Activated T-helper 9 cell treated with anti-CD3 and anti-CD28 coated beads, Interleukin-2, amount 50 U/mL, for 16 hours (primary cell): ENCODE results near the gene PPP1R1B.
"Not testable (repeated sequence)": the region's sequence is repeated elsewhere in the genome, so short reads cannot be mapped to it uniquely, and the experiment has no call there.

Experiments
- DNase-seq: peaks from one replicate; pipeline ENCODE4 v3.0.0-alpha.2; 2020; ENCODE audit warnings: low read depth

Gene PPP1R1B

DNA sequence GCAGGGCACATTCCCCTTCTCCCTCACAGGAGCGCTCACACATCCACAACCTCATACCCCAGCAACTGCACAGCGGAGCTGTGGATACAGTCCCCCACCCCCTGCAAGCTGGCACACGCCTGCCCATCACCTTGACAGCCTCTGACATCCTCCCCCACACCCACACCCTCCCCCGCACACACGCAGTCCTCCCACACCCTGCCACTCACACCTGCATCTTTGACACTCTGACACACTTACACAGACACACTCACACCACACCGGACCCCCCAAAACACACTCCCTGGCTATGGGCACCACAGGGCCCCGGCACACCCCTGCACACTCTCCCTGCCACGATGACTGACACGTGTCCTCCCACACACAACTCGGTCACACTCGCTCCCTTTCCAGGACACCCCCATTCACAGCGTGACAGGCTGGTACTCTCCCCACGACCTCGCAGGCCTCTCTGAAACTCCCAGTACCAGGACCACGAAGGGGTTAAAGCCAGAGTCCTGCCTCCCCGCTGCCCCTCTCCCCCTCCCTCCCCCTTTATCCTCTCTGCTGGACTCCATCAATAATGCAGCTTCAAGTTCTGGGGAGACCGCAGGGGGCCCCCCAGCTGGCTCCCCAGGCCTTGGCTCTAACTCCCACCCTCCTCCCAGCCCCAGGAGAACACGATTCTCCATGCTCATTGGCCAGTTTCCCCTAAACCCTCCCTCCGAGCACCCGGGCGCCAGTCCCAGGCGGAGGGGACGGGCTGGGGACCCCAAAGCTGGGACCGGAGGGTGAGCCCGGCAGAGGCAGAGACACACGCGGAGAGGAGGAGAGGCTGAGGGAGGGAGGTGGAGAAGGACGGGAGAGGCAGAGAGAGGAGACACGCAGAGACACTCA is at the start of gene PPP1R1B:
Gene PPP1R1B, plus strand, starts transcription at position 782 of the 876 bp plus-strand sequence. CDS start 441 bp downstream, outside the sequence.
- DNase-seq: no peak

DNA sequence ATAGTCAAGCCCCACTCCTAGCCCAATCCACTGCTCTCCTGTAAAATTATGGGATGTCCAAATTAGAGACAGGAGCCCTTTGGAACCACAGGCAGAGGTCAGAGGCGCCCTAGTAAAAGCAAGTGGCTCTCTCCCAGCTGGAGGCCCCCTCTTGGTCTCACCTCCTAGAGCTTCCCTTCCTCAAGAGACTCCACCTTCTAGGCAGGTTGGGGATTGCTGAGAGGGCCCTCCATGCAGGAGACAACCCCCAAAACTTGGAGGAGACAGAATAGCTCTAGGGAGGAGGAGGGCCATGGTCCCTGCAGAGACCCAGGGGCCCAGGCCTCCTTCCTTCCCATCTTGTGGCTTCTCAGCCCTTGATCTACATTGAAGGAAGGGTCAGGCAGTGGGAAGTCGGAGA is 48.5 kb upstream of the PPP1R1B start:
- DNase-seq: no peak

DNA sequence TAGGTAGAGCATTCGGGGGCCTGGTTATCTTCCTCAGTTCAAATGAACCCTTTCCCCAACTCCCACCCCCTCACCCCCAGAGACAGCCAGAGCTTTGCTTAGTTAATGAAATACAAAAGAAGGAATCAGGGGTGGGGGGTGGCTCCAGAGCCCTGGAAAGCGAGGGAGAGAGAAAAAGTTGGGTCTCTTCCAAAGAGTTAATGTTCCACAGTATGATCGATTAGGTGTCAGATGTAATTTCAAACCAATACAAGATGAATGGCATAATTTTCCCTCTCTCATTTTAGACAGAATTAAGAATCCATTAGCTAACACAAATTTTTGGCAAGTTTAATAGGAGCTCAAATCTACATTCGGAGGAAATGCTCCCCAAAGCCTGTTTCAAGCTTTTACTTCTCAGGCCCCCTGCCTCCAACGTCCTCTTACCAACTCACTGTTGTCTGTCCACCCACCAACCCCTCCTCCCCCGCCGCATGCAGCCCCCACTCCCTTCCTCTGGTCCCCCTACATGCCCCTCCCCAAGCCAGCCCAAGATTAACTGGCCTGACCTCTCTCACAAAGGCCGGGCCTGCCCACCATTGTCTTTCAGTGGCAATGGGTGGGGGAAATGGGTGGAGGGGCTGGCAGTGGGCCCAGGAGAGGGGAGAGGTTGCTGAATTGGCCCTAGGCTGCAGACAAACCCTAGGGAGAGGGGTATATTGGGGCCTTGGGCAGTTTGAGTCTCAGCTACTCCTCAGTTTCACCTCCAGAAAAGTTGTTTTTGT is 47.3 kb upstream of the PPP1R1B start:
- no peak for DNase-seq

DNA sequence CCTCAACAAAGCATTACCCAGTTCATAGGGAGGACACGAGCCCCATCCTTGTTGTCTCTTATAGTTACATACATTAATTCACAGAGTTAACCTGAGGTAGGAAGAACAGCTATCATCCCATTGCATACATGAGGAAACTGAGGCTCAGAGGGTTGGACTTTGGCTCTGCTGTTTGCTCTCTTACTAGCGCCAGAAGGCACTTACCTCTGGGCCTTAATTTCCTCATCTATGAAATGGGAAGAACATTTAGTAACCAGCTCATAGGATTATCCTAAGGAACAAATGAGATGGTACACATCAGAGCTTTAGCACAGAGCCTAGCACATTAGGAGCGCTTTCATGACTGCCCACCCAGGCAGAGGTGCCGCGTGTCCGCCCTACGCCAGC is 46.7 kb upstream of the PPP1R1B start:
- DNase-seq: no peak

DNA sequence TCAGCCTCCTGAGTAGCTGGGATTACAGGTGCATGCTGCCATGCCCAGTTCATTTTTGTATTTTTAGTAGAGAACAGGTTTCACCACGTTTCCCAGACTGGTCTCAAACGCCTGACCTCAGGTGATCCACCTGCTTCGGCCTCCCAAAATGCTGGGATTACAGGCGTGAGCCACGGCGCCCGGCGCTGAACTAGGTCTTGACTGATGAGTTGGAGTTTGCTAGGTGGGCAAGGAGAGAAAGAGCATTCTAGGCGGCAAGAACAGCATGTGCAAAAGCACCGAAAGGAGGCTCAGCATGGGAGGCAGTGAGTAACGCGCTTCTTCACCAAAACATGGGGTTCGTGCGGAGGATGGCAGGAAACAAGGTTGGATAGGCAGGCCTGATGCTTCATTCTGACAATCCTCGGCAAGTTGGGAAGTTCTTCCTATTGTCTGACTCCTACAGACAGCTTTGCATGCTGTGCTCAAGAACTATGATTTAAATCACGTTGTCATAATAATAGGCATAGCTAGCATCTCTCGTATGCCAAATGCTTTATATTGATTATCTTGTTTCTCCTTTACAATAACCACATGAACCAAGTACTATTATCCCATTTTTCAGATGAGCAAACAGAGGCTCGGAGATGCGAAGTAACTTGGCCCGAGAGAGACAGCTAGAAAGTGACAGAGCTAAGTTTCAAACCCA is 45.5 kb upstream of the PPP1R1B start:
- no peak for DNase-seq

DNA sequence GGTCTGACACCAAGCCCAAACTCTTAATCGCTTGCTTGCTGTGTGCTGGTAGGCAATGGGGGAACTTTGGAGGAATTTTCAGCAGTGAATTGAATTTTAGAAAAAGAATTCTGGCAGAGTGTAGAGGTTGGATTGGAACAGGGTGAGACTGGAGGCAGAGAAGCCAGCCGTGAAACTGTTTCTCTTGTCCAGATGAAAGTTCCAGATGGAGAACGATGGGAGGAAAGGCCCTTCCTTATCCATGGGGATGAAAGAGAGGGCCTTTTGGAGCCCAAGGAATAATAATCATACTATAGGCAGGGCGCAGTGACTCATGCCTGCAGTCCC is 45.0 kb upstream of the PPP1R1B start:
- DNase-seq: no peak

DNA sequence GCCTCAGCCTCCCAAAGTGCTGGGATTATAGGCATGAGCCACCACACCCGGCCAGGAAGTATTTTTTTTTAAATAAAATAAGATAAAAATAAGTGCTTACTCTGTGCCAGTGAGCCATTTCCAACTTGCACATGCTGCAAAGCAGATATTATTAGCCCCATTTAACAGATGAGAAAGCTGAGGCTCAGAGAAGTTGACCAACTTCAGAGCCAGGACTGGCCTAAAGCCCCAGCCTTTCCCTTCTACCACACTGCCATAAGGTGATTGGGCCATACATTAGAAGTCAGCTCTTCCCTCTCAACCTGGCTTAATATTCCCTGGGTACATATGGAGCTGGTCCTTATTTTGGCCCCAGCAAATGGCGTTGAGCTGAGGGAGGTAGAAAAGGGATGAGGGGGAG is 44.1 kb upstream of the PPP1R1B start:
- no peak for DNase-seq

DNA sequence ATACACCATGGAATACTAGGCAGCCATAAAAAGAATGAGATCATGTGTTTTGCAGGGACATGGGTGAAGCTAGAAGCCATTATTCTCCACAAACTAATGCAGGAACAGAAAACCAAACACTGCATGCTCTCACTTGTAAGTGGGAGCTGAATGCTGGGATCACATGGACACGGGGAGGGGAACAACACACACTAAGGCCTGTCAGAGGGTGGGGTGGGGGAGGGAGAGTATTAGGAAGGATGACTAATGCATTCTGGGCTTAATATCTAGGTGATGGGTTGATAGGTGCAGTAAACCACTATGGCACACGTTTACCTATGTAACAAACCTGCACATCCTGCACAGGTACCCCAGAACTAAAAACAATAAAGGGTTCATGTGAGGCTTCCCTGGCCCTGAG is 36.6 kb upstream of the PPP1R1B start:
- not testable (repeated sequence) for DNase-seq

DNA sequence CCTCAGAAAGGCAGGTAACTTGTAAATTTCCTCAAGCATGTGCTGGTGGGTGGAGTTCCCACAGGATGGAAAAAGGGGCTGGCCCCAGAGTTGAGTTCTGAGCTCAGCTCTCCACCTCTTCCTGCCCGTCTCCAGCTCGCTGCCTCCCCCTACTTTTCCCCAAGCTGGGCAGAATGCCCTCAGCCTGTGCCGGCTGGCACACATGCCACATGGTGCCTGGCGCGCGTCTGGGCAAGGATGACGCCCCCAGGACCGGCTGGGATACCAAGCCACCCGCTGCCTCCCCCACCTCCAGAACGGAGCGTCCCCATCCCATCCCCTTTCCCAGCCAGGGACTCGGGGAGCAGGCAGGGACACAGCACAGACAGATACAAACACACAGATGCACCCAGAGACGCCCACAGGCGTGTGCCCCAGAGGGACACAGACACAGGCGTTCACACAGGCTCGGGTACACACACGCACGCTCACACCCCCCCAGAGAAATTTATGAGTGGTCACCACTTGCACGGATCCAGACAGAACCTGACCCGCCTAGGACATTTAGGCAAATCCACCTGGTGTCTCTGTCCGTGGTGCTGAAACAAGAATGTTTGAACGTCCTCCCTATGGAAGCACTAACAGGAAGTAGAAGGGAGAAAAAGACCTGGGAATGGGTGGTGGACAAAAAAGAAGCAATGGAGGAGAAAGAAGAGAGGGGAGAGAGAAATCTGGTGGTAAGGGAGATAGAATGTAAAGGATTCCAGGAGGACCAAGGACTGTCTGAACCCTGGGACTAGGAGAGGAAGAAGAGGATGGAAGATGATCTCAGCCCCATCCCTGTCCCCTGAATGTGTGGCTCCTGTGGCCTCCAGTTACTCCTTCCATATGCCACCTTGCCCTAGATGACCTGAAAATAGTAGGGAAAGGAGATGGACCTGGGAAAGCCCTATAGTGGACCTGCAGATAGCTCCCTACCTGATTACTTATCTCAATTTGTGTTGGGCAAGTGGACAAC is 34.5 kb upstream of the PPP1R1B start:
- DNase-seq: no peak

DNA sequence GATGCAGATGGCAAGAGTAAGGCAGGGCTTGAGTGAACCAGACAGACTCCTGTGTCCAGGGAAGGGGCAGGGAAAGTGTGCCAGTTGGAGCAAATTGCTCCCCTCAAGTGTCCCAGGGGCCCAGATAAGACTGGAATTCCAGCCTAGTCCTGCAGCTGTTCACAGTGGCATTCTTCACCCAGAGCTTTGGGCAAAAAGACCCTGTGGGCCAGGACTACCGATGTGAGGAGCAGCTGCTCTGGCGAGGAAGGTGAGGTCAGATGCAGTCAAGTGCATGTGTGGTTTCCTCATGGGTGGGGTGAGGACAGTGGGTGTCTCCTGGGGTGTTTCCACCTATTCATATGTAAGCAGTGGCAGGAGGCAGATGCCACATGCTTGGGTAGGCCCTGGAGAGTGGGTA is 33.4 kb upstream of the PPP1R1B start:
- no peak for DNase-seq

DNA sequence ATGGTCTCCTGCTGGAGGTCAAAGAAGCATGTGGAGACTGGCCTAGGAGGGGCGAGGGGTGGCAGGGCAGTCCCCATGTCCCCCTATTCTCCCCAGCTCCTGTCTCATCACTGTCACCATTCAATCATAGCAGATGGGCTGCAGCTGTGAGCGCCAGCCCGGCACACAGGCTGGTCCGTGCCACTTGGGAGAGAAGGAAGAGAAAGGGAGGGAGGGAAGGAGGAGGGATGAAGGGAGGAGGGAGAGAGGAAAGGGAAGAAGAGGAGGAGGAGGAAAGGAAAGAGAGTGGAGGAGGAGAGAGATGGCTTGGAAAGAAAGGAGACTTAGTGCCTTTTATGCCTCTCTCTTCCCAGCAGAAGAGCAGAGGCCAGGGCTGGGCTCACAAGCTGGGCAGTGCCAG is 31.5 kb upstream of the PPP1R1B start:
- no peak for DNase-seq

DNA sequence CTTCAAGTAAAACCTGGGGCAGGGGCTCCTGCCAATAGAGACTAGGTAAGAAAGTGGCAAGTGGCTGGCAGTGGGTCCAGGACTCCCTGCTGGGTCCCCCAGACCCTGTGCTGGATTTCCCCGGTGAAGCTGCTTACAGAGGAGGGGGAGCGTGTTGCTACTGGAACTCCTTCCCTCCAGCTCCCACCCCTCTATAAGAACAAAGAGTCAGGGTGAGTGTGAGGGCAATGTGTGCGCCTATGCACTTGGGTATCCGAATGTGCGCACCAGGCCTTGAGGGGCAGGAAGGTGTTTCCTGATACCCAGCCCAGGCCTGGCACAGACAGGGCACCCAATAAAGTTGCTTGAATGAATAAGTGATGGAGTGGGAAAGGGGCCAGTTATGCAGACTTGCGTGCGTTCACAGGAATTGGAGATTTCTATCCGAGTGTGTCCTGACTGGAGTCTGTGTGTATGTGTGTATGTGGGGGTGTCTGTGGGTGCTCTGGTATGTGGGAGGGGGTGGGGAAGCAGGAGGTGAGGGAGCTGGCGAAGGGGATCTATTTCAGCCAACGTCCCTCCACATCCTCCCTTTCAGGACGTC is 30.7 kb upstream of the PPP1R1B start:
- no peak for DNase-seq

DNA sequence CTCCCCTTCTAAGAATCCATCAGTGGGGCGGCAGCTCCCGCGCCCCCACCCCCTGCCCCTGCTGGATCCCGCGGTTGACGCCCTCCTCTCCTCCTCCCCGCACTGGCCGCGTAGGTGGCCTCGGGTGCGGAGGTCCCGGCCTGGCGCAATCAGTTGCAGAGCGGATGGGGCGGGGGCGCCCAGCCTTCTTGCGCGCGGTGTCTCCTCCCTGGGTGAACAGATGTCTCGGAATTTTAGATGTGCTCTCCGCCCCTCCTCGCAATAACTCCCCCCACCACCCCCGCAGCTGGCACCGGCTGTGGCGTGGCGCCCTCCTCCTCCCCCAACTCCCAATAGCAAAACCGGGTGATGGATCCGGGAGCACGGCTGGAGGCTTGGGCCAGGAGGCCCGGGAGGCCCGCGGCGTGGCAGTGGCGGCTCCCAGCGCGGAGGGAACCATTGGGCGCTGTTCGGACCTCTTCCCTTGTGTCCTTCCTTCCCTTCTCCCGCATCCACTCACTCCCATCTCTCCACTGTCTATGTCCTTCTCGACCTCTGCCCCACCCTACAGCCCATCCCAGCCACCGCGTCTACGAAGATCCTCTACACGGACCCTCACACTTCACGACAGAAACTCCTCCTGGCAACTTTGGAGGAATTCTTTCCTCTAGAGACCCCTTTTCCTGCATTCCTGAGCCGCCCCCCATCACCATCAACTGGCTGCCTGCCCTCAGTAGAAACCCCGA is 30.0 kb upstream of the PPP1R1B start:
- DNase-seq: no peak

DNA sequence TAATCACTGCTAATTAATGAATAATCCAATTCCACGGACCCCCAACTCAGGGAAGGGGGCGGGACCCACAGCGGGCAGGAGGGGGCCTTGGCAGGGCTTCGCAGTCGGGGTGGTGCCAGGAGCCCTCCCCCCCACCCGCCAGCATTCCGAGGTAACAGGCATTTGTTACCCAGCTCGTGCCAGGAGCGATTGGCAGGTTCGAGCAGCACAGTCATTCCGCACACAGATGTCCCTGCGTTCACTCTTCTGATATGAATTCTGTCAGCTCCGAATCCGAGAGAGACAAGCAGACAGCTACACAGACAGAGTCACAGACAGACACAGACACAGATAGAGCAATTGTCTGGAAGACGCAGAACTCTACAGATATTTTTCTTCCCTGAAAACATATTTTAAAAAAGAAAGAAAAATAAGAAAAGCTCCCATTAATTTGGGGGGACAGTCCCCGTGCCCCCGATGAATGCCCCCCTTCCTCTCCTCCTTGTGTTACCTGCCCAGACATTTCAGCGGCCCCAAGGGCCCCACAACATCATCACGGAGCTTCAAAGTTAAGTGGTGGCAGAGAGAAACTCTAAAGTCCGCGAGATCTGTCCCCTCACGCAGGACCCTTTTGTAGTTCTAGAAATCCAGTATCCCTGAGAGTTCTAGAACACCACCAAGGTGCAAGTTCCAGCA is 29.2 kb upstream of the PPP1R1B start:
- no peak for DNase-seq

DNA sequence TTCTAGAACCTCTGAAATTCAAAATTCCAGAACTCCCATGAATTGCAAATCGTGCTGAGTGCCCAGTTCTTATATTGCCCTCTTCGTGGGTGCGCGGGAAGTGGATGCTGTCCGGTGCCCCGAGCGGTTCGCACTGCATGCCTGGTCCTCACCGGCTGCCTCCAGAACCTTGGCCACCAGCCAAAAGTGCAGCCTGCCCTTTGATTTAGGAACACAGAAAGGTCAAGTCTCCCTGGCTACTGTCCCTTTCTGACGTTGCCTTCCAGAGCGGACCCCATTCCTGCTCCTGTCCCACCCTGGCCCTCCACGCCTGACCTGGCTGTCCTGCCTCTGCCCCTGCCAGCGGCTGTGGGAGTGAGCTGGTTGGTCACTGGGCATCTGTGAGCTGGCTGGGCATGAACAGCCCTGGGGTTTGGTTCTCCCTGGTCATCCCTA is 28.7 kb upstream of the PPP1R1B start:
- DNase-seq: no peak

DNA sequence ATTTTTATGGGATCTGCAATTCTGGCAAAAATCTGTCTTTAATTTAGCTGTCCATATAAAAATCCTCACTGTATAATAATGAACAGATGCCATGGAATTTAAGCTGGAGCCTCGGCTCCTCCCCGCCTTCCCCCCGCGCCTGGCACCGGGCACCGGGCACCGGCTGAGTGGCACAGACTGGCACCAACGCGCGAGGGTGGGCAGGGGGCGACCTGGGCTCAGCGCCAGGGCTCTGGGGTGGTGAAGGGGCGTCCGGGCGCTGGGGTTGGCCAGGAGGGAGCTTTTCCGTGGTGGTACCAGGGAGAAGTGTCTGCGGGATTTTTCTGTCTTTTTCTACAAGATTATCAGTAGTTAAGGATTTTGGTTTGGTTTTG is 28.1 kb upstream of the PPP1R1B start:
- no peak for DNase-seq

DNA sequence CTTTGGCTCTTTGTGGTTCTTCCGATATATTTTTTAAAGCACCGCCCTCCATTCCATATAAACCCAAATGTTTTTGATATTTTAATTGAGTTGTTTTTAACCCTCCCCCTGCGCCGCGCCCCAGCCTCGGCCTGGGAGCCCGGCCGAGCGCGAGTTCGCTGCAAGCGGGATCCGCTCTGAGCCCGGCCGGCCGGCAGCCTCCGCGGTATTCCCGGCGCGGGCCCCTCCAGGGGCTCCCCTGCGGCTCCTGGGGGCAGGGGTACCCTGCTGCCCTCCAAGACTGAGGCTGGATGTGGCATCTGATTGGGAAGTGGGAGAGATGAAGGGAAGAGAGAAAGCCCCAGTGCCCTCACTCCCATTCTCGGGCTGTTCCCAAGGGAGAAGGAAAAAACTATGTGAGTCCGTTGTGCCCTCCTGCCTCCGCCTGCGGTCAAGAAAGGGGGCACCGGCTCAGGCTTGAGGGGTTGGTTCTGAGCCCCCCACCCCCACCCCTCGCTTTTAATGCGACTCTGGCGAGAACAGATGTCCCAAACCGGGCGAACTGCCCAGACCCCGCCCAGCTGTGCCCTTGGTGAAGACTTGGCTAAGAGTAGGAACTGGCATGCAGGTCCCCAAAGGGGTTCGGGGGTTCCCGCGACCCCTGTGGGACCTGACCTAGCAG is 27.6 kb upstream of the PPP1R1B start:
- no peak for DNase-seq

DNA sequence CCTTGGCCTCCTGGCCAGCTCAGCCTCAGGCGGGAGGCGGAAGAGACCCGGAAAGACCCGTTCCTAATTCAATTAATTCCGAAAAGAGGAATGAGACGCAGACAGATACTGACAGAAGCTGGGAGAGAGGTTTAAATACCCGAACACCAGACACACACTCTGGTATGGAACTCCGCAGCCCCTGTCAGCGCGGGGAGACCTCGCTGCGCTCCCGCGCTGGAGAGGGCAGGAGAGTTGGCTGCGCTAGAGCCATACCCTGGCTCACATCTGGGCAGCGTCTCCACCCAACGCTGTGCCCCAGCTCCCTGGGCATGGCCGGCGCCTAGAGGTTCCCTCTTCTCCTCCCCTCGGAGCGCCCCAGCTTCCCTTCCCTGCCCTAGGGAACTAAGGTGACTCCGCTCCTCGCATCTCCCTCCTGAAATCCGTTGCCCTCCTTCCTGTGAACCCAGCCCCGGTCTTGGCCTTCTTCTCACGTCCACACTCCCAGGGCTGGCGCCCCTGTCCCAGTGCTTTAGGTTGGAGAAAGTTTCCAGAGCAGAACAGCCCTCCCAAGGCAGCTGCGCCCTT is 27.0 kb upstream of the PPP1R1B start:
- no peak for DNase-seq
